MCF 10A (cell line): ENCODE data around the gene SERPINA4. TPM values are rescaled to one million over a fixed set of nuclear protein-coding genes. Genes with fewer than 3 reads are reported as not detected.

Source experiments
- BruUV-seq: library from RNA; stranded (reverse); fragments of 400-500 nt; replicated peaks from 2 replicates; lab custom pipeline; 2021; lab: Mats Ljungman, UMichigan
- CTCF ChIA-PET: fragments of 300-600 bp; sonication (Branson Sonifier 250); formaldehyde crosslinking; extraction: SDS; loops from one replicate; lab custom pipeline; 2021; ENCODE audit warnings: antibody characterized with exemption, inconsistent platforms; lab: Yijun Ruan, JAX
- POLR2A ChIA-PET: fragments of 300-600, 350-650 bp; sonication (Branson Sonifier 250); formaldehyde crosslinking; extraction: SDS; loops from one replicate; lab custom pipeline; 2020; ENCODE audit warnings: antibody characterized with exemption, inconsistent platforms; lab: Yijun Ruan, JAX
- DNase-seq: peaks from one replicate; pipeline ENCODE4 v3.0.0-alpha.2; 2018; ENCODE audit not compliant: unreplicated experiment
- H3K27ac Mint-ChIP-seq: one replicate; pipeline ENCODE4 v1.8.0; 2022; ENCODE audit warnings: mild to moderate bottlenecking, low read depth, mixed read lengths; ENCODE audit not compliant: unreplicated experiment
- H3K27me3 Mint-ChIP-seq: one replicate; pipeline ENCODE4 v1.8.0; 2022; ENCODE audit warnings: mixed read lengths; ENCODE audit not compliant: insufficient read depth, unreplicated experiment
- H3K36me3 Mint-ChIP-seq: one replicate; pipeline ENCODE4 v1.8.0; 2022; ENCODE audit warnings: mild to moderate bottlenecking, moderate library complexity, mixed read lengths; ENCODE audit not compliant: insufficient read depth, unreplicated experiment
- H3K4me1 Mint-ChIP-seq: one replicate; pipeline ENCODE4 v1.8.0; 2022; ENCODE audit warnings: mixed read lengths; ENCODE audit not compliant: insufficient read depth, unreplicated experiment
- H3K4me3 Mint-ChIP-seq: one replicate; pipeline ENCODE4 v1.8.0; 2022; ENCODE audit warnings: mild to moderate bottlenecking, moderate library complexity, mixed read lengths; ENCODE audit not compliant: unreplicated experiment
- H3K9me3 Mint-ChIP-seq: one replicate; pipeline ENCODE4 v1.8.0; 2022; ENCODE audit warnings: mixed read lengths; ENCODE audit not compliant: unreplicated experiment
- CTCF ChIP-seq: fragments of 200-600 bp; IDR thresholded peaks from one replicate; pipeline ENCODE4 v1.8.0; 2022; ENCODE audit warnings: antibody characterized with exemption, mild to moderate bottlenecking; ENCODE audit not compliant: unreplicated experiment
- intact Hi-C: fragments of 100-400 bp; cut with micrococcal nuclease; formaldehyde crosslinking; loops from 2 replicates; pipeline ENCODE4 v1.14.1; 2022
- total RNA-seq: library from RNA; stranded (reverse); gene quantifications from 2 replicates; pipeline ENCODE4 v1.2.3, GENCODE V29; 2022

The SERPINA4 gene
- total RNA-seq, 1 experiment from 2014 or later: not detected

GRCh38 chr14:94617366-94617941 lies 56.2 kb downstream of the SERPINA4 start:
- BruUV-seq: no TSS peak
- Mint-ChIP-seq H3K4me3 (no peak overlapping the region), H3K27me3 (no peaks in the 10 kb centered on the region), H3K27ac (no peak overlapping the region), H3K36me3 (peaks cover 50% of the 10 kb centered on the region), H3K9me3 (peaks cover 44% of the 10 kb centered on the region), H3K4me1 (no peaks in the 10 kb centered on the region)
- ChIA-PET CTCF (interaction anchor here (0.8 to 1.2 kb wide), 3 partner anchors 11 to 481 kb away, joined by 3 to 4 read pairs (median 4); no protein-coding TSS in a partner anchor), POLR2A (no interaction called here)
- TF ChIP-seq CTCF: no peak
- DNase-seq: no peak
- intact Hi-C loops: no loop called here

- Mint-ChIP-seq H3K4me3 (no peak overlapping the region), H3K4me1 (no peaks in the 10 kb centered on the region), H3K36me3 (peaks cover 56% of the 10 kb centered on the region), H3K27ac (no peak overlapping the region), H3K27me3 (no peaks in the 10 kb centered on the region), H3K9me3 (peaks cover 44% of the 10 kb centered on the region)
- POLR2A ChIA-PET: no interaction called here
- CTCF ChIA-PET: interaction anchor here (1.2 kb wide), 2 partner anchors 13 to 482 kb away, joined by 4 read pairs; no protein-coding TSS in a partner anchor
- no peak for TF ChIP-seq CTCF
- intact Hi-C loops: no loop called here
- BruUV-seq: no TSS peak
- DNase-seq: no peak
Measured at GRCh38 chr14:94617988-94618822, 57.0 kb downstream of the SERPINA4 start.

- H3K27me3 Mint-ChIP-seq: no peaks in the 10 kb centered on the region
- ChIA-PET POLR2A (no interaction called here), CTCF (interaction anchor here (0.6 kb wide), 1 partner anchor 477 kb away, joined by 3 read pairs; no protein-coding TSS in a partner anchor)
- BruUV-seq: no TSS peak
- no peak overlapping the region for H3K27ac Mint-ChIP-seq
- no peak overlapping the region for H3K4me3 Mint-ChIP-seq
- H3K9me3 Mint-ChIP-seq: peaks cover 44% of the 10 kb centered on the region
- peaks cover 51% of the 10 kb centered on the region for H3K36me3 Mint-ChIP-seq
- H3K4me1 Mint-ChIP-seq: no peaks in the 10 kb centered on the region
- intact Hi-C loops: no loop called here
- TF ChIP-seq CTCF: no peak
- no peak for DNase-seq
Measured at GRCh38 chr14:94619297-94619696, 58.1 kb downstream of the SERPINA4 start.

Other genes with a start within 250 kb of the SERPINA4 start
- gene SERPINA6, start 238.1 kb upstream of the SERPINA4 start, total RNA-seq: not detected in 2 replicates
- not detected in 2 replicates for gene SERPINA2, start 194.7 kb upstream of the SERPINA4 start, total RNA-seq
- 38.1 and 42.5 TPM in 2 replicates for gene SERPINA1, start 172.8 kb upstream of the SERPINA4 start, total RNA-seq
- gene SERPINA11, start 108.6 kb upstream of the SERPINA4 start, total RNA-seq: not detected in 2 replicates
- not detected in 2 replicates for gene SERPINA9, start 85.2 kb upstream of the SERPINA4 start, total RNA-seq
- not detected in 2 replicates for gene SERPINA12, start 52.0 kb upstream of the SERPINA4 start, total RNA-seq
- gene SERPINA5, start 20.0 kb downstream of the SERPINA4 start, total RNA-seq: 0.35 TPM in 1 of 2 replicates, not detected in the other
- 44.5 and 54.5 TPM in 2 replicates for gene SERPINA3, start 50.9 kb downstream of the SERPINA4 start, total RNA-seq
- not detected in 2 replicates for gene GSC, start 208.7 kb downstream of the SERPINA4 start, total RNA-seq